Adipose tissue (tissue), 3 donors: ENCODE results near the gene ZSCAN1. TPM values are rescaled to one million over a fixed set of nuclear protein-coding genes. Genes with fewer than 3 reads are reported as not detected.

ENCODE experiments used
- H3K27ac ChIP-seq: one replicate; pipeline ENCODE4 v1.5.1; 2013; ENCODE audit warnings: low read depth, low read length
- WGBS, 3 donors: extraction: QIAGEN DNeasy Blood & Tissue Kit; methylation state at CpG; one replicate each; pipeline ENCODE4 v1.1.7; 2013; 5-methylcytosine and 5-hydroxymethylcytosine counted together
- polyA plus RNA-seq, 3 donors: library from polyadenylated mRNA; stranded (reverse); fragments of 200-250 nt; gene quantifications; one replicate each; pipeline ENCODE4 v1.2.3, GENCODE V29; 2013
- donor health status: healthy with polysubstance abuse.
- donor health status: Bipolar disorder and iron deficiency.
- donor health status: healthy.

Gene ZSCAN1
- polyA plus RNA-seq, 3 donors, result 0.11 to 0.28 TPM; not detected in 1

- H3K27ac ChIP-seq, result no peak overlapping the region
- WGBS, 3 donors, result 27 to 29% (median 28%) methylated on average over 41 to 44 of the region's 44 CpGs
Measured at GRCh38 chr19:58037927-58038687, 4.3 kb downstream of the ZSCAN1 start.

- WGBS, 3 donors, result 11 to 18% (median 12%) methylated on average over 8 of the region's 8 CpGs
- H3K27ac ChIP-seq, result no peak overlapping the region
Measured at GRCh38 chr19:58038688-58039204, 4.9 kb downstream of the ZSCAN1 start.

- WGBS, 3 donors, result 76 to 86% (median 82%) methylated on average over 20 to 21 of the region's 21 CpGs
Measured at GRCh38 chr19:58040751-58041525, 7.1 kb downstream of the ZSCAN1 start.

GRCh38 chr19:58042495-58043340 is 8.9 kb downstream of the ZSCAN1 start:
- WGBS, 3 donors, result 36 to 42% (median 41%) methylated on average over 54 of the region's 54 CpGs
- H3K27ac ChIP-seq, result no peak overlapping the region

More at GRCh38 chr19:58040751-58041525, 7.1 kb downstream of the ZSCAN1 start:
- no peak overlapping the region for H3K27ac ChIP-seq

DNA sequence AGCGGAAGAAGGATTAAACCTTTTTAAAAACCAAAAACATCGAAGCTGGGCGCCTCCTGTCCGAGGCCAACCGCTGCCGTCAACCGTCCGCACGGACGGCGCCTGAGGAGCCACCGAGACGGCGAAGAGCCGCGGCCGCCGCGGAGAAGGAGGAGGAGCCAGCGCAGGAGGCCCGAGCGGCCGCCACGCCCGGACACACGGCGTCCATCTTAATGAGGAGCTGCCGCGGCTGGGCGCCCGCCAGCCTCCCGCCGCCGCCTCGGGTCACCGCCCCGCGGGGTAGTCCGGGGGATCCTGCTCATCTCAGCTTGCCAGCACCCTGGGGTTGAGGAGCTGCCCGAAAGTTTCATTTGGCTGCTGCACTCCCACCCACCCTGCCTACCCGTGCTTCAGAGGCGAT is 10.6 kb downstream of the ZSCAN1 start:
- 55 to 67% (median 57%) methylated on average over 36 to 42 of the region's 42 CpGs for WGBS, 3 donors
- H3K27ac ChIP-seq, result no peak overlapping the region

DNA sequence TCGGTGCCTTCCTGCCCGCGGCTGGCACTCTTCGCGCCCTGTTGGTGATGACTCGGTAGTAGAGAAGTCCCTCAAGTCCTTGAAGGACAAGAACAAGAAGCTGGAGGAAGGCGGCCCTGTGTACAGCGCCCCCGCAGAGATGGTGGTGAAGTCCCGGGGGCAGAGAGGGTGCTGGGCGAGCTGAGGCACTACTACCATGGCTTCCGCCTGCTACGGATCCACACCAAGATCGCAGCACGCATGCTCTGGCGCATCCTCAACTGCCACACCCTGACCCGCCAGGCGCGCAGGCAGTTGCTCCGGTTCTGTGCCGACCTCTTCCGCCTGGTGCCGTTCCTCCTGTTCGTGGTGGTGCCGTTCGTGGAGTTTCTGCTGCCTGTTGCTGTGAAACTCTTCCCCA is 11.1 kb downstream of the ZSCAN1 start:
- no peak overlapping the region for H3K27ac ChIP-seq
- 92 to 95% (median 95%) methylated on average over 26 of the region's 26 CpGs for WGBS, 3 donors

- WGBS, 3 donors, result 88 to 96% (median 95%) methylated on average over 24 of the region's 24 CpGs
Measured at GRCh38 chr19:58045411-58046050, 11.7 kb downstream of the ZSCAN1 start.

DNA sequence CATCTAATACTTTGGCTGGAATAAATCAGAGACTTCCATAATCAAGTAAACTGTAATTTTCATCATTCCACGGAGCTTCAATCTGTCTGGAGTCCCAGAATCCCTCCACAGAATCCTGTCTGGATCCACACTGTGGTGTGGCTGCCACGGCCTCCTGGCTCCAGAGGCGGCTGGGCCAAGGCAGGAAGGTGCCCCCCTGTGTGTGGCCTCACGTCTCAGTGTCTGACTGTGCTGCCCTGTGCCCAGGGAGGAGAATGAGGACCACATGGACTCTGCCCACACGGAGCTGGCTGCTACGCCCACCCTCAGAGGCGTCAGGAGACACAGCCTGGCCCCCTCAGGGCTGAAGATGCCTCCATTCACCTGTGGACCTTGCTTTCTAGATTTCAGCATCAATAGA is 13.0 kb downstream of the ZSCAN1 start:
- no peak overlapping the region for H3K27ac ChIP-seq
- 76 to 91% (median 87%) methylated on average over 7 of the region's 7 CpGs for WGBS, 3 donors

More at GRCh38 chr19:58045411-58046050, 11.7 kb downstream of the ZSCAN1 start:
- no peak overlapping the region for H3K27ac ChIP-seq

DNA sequence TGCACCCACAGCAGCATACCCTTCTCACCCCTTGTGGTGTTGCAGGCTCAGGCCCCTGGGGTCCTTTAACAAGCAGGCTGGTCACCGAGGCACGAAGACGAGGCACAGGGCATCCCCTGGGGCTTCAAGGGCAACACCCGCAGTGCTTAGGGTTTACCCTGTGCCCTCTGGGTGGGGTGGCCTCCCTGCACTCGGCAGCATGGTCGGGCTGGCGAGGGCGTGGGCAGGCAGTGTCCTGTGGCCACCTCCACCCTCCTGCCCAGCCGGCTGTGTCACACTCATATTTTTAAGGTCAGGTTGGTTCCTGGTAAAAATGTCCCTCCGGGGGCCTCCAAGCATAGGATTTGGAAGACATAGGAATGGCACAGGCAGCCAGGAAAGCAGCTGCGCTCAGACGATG is 13.8 kb downstream of the ZSCAN1 start:
- WGBS, 3 donors, result 85 to 95% (median 92%) methylated on average over 12 of the region's 12 CpGs
- H3K27ac ChIP-seq, result no peak overlapping the region

- WGBS, 3 donors, result 94 to 96% (median 95%) methylated on average over 16 of the region's 16 CpGs
- H3K27ac ChIP-seq, result no peak overlapping the region
Measured at GRCh38 chr19:58052256-58052655, 18.4 kb downstream of the ZSCAN1 start.

- H3K27ac ChIP-seq, result no peak overlapping the region
- WGBS, 3 donors, result 92 to 94% (median 93%) methylated on average over 30 of the region's 30 CpGs
Measured at GRCh38 chr19:58053480-58054156, 19.8 kb downstream of the ZSCAN1 start.

DNA sequence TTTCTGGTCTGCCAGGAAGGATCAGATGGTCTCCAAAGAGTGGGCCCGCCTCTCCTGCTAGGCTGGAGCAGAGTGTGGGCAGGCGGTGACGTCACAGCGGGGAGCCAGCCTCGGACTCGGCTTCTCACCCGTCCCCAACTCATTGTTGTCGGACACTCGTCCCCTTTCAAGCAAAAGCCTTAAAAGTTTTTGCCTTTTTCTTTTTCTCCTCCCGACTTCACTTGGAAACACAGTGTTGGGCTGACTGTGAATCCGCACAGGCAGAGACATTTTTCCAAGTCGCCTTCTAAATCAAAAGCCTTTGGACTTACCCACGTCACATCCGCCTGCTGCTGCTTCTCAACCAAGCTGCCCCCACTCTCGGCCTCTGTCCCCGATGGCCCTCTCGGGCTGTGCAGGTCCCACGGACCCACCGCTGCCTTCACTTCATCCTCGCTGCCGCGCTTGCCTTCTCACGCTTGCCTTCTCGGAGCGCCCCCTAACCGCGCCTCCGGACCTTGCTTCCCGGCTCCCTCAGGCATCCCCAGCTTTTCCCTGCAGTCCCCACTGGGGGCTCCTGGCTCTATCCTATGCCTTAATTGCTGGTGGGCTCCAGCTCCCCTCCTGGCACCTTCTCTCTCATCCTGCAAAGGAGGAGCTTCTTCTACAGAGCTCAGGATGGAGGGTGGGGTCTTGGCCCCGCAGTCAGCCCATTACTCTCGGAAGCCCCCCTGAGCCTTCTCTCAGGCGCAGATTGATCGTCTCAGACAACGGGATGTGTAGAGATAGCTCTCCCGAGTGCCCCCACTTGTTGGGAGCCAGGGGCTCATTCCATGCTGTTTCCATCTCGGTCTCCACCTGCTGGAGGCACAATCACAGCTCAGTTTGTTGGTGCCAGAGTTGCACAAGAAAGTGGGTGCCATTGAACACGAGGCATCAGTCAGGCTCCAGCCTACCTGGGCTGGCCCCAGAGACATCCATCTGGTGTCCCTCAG is 21.4 kb downstream of the ZSCAN1 start:
- no peak overlapping the region for H3K27ac ChIP-seq

DNA sequence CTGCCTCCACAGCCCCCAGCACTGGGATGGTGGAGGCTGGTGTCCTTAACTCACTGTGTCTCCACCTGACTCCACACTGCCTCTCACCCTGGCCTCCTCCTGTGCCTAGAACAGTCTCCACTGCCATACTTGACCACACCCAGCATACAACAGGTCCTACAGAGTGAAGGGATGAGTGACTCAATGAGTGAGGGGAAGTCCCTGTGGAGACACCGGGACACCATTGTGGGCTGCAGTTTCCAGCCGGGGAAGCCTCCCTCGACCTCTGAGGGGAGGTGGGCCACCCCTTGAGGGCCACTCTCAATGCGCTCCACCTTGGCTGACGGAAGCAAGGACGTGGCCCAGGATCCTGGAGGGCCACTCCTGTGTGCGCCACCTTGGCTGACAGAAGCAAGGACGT is 22.4 kb downstream of the ZSCAN1 start:
- 90 to 94% (median 93%) methylated on average over 6 to 8 of the region's 8 CpGs for WGBS, 3 donors
- no peak overlapping the region for H3K27ac ChIP-seq

More for the DNA sequence above, 21.4 kb downstream of the ZSCAN1 start:
- WGBS, 3 donors, result 26 to 35% (median 33%) methylated on average over 37 of the region's 37 CpGs

DNA sequence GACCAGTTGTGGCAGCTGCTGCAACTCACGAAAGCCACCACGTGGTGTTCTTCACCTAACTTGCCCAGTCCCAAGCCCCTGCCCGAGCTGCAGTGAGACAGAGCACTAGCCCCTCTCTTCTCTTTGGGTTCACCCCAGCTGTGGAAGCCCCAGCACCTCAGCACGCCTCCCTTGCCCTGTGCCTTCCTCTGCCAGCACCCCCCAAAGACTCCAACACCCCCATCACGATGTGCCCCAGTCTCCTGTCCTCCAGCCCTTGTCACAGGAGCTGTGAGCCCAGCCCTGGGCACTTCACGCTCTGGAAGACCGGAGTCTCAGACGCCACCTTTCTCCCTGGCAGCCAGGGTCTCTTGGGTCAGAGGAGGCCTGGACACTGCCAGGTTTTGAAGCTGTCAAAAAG is 23.0 kb downstream of the ZSCAN1 start:
- no peak overlapping the region for H3K27ac ChIP-seq
- WGBS, 3 donors, result 84 to 91% (median 89%) methylated on average over 8 of the region's 8 CpGs

GRCh38 chr19:58058467-58058866 is 24.6 kb downstream of the ZSCAN1 start:
- no peak overlapping the region for H3K27ac ChIP-seq
- whole genome bisulfite sequencing, 3 donors, result 86 to 90% (median 87%) methylated on average over 13 of the region's 13 CpGs

DNA sequence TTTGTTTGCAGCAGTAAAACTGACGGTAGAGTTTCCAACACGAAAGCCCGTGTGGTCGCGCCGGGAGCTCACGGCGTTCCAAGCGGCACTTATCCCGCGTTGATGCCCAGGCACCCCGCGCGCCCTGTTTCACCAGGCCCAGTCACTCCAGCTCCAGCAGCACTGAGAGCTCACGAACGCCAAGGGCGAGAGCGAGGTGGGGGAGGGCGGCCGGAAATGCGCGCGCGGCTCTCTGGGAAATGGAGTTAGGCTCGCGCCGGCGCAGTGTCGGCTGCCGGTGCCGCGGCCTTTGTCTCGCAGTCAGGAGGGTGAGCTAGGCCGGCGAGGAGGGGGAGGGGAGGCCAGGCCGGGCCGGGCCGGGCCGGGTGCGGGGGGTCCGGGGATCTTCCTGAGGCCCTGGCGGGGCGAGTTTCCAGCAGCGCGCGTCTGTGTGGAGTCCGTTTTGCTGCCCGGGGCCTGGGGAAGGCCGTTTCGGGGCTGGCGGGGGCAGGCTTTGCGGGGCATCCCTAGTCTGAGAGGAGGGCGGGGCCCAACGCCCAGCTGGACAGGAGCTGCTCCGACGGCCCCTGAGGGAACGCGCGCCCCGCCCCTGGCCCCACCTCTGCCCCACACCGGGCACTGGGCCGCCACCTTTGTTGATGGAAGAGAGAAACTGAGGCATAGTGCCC is 25.3 kb downstream of the ZSCAN1 start, which contains the start of gene ZNF135:
TSS of gene ZNF135 (plus strand) at position 280 of the 668 bp plus-strand sequence. CDS start 721 bp downstream, outside the sequence.
- H3K27ac ChIP-seq, result peak within 1 kb of the TSS; percentile 60
- 1 to 2% (median 1%) methylated on average over 51 to 62 of the region's 62 CpGs for WGBS, 3 donors
